Thyroid gland (tissue), 4 donors: ENCODE results near the gene TRIP12. TPM values are rescaled to one million over a fixed set of nuclear protein-coding genes. Genes with fewer than 3 reads are reported as not detected.
"Not testable (repeated sequence)": the region's sequence is repeated elsewhere in the genome, so short reads cannot be mapped to it uniquely, and the experiment has no call there.

Experiments
- DNase-seq, 2 donors: peaks; one replicate each; pipeline ENCODE4 v3.0.0-alpha.2; 2019
- H3K27ac ChIP-seq, 3 donors: fragments of 200-600 bp; sonication (generic); 1 replicate in 2 of 3; 2 replicates in 1 of 3; pipeline ENCODE4 v1.5.1; 2016 to 2019; ENCODE audit warnings: mild to moderate bottlenecking in 1 of 3, moderate library complexity in 1 of 3
- H3K27me3 ChIP-seq: fragments of 200-600 bp; sonication (generic); one replicate; pipeline ENCODE4 v1.5.1; 2019
- H3K36me3 ChIP-seq, 2 donors: fragments of 200-600 bp; sonication (generic); one replicate each; pipeline ENCODE4 v1.5.1; 2016 to 2019
- H3K4me1 ChIP-seq, 2 donors: fragments of 200-600 bp; sonication (generic); one replicate each; pipeline ENCODE4 v1.5.1; 2017 to 2019
- H3K4me3 ChIP-seq, 3 donors: fragments of 200-600 bp; sonication (generic); replicated peaks in 1 of 3; 1 replicate in 2 of 3; 2 replicates in 1 of 3; pipeline ENCODE4 v1.5.1; 2016; ENCODE audit warnings: mild to moderate bottlenecking in 1 of 3
- H3K9me3 ChIP-seq: fragments of 200-600 bp; sonication (generic); one replicate; pipeline ENCODE4 v1.5.1; 2017
- POLR2A ChIP-seq, 2 donors: fragments of 450-650 bp; IDR thresholded peaks; one replicate each; pipeline ENCODE4 v1.6.1; 2017; ENCODE audit warnings: antibody characterized with exemption in 2 of 2, mild to moderate bottlenecking in 2 of 2, moderate library complexity in 1 of 2
- WGBS, 2 donors: methylation state at CpG; one replicate each; pipeline ENCODE4 v1.1.5; 2017; 5-methylcytosine and 5-hydroxymethylcytosine counted together
- intact Hi-C: fragments of 100-400 bp; cut with DNase I; formaldehyde crosslinking; loops from one replicate; pipeline ENCODE4 v1.15.1; 2023
- total RNA-seq, 4 donors: library from RNA; depleted of rRNA; stranded (reverse); fragments of >200 nt; gene quantifications; one replicate each; pipeline ENCODE4 v1.2.3, GENCODE V29; 2016
- TF ChIP-seq, protein P1 (sequence below), 6 experiments: fragments of 200-600 bp in 3 of 6; fragments of 450-650 bp in 3 of 6; sonication (generic) in 3 of 6; IDR thresholded peaks; one replicate each; pipeline ENCODE4 v1.5.1; 2016 to 2019; ENCODE audit warnings: antibody characterized with exemption in 6 of 6, mild to moderate bottlenecking in 2 of 6, inconsistent platforms in 1 of 6, moderate library complexity in 1 of 6

The TRIP12 gene
- total RNA-seq, 4 donors from 2014 or later = 155 to 273 (median 184) TPM

DNA sequence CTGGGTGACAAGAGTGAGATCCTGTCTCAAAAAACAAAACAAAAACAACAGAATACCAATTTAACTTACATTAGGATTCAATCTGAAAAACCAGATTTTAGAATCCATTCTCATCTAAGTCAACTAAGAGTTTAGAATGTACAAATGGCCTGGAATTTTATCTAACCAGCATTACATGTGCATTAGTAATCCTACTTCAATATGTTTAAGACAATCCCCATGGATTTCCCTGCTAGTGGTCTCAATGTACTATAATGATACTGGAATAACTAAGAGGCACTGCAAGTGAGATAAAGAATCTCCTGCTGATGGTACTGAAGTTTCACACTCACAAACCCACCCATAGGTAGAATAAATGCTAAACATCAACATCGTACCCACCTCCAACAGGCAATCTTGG is 153.6 kb downstream of the TRIP12 start:
- H3K27ac ChIP-seq = no peak overlapping the region
- no peaks in the 10 kb centered on the region for H3K9me3 ChIP-seq
- H3K27me3 ChIP-seq = no peaks in the 10 kb centered on the region
- no peak overlapping the region for H3K4me3 ChIP-seq
- no peaks in the 10 kb centered on the region for H3K4me1 ChIP-seq
- 100% methylated on average over 1 of the region's 1 CpG for WGBS, 2 donors
- intact Hi-C loops = no loop called here
- no peak for DNase-seq
- H3K36me3 ChIP-seq = peaks cover 37 to 71% of the 10 kb centered on the region in 2 donors
- TF ChIP-seq, protein P1, sequence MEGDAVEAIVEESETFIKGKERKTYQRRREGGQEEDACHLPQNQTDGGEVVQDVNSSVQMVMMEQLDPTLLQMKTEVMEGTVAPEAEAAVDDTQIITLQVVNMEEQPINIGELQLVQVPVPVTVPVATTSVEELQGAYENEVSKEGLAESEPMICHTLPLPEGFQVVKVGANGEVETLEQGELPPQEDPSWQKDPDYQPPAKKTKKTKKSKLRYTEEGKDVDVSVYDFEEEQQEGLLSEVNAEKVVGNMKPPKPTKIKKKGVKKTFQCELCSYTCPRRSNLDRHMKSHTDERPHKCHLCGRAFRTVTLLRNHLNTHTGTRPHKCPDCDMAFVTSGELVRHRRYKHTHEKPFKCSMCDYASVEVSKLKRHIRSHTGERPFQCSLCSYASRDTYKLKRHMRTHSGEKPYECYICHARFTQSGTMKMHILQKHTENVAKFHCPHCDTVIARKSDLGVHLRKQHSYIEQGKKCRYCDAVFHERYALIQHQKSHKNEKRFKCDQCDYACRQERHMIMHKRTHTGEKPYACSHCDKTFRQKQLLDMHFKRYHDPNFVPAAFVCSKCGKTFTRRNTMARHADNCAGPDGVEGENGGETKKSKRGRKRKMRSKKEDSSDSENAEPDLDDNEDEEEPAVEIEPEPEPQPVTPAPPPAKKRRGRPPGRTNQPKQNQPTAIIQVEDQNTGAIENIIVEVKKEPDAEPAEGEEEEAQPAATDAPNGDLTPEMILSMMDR (IDR thresholded peaks at IDR 0.05) = no peak
- TF ChIP-seq POLR2A (IDR thresholded peaks at IDR 0.05) = no peak

DNA sequence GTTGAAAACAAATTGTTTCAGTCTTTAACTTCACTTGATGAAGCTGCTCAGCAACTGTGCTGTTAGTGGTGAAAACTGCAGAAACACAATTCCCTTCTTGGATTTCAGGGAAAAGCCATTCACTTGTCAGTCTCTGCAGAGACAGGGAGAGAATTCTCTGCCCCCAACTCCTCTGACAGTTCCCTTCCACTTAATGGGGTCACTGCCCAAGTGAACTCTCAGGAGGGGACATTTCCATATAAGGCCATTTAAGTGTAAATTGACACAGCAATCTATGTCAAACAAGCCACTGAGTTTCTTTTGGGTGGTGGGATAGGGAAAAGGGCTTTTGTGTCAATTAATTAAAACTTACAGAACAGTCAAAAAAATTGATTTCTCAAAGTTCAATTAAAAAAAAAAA is 156.1 kb downstream of the TRIP12 start:
- Histone ChIP-seq H3K27me3 (no peaks in the 10 kb centered on the region), H3K36me3 (peaks cover 26 to 51% of the 10 kb centered on the region in 2 donors), H3K9me3 (no peaks in the 10 kb centered on the region), H3K4me3 (no peak overlapping the region), H3K4me1 (no peaks in the 10 kb centered on the region), H3K27ac (no peak overlapping the region)
- DNase-seq = no peak
- no peak for TF ChIP-seq POLR2A (IDR thresholded peaks at IDR 0.05)
- TF ChIP-seq, protein P1 (IDR thresholded peaks at IDR 0.05) = no peak
- intact Hi-C loops = no loop called here

DNA sequence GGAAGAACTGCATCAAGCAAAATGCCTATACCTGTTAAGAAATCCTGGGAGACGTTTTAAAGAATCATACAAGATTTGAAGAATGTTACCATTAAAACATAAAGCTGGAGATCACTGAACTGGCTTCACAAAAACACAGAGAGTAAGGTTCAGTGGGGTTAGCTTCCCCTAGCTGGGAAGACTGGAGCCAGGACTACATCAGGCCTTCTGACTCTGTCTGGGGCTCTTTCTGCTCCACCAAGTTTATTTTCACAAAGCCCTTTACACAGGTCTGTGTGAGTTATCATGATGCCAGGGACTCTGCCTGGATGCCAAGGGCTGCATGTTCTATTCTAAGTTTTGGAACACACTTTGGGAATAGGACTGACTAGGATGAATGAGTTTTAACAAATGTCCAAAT is 160.1 kb downstream of the TRIP12 start:
- intact Hi-C loops = no loop called here
- no peak for DNase-seq
- TF ChIP-seq POLR2A (IDR thresholded peaks at IDR 0.05) = no peak
- TF ChIP-seq, protein P1 (IDR thresholded peaks at IDR 0.05) = no peak
- Histone ChIP-seq H3K27me3 (no peaks in the 10 kb centered on the region), H3K9me3 (no peaks in the 10 kb centered on the region), H3K4me1 (no peaks in the 10 kb centered on the region), H3K4me3 (no peak overlapping the region), H3K36me3 (peaks cover 17 to 25% of the 10 kb centered on the region in 2 donors), H3K27ac (no peak overlapping the region)
- WGBS, 2 donors = 52 to 60% methylated on average over 1 of the region's 1 CpG

DNA sequence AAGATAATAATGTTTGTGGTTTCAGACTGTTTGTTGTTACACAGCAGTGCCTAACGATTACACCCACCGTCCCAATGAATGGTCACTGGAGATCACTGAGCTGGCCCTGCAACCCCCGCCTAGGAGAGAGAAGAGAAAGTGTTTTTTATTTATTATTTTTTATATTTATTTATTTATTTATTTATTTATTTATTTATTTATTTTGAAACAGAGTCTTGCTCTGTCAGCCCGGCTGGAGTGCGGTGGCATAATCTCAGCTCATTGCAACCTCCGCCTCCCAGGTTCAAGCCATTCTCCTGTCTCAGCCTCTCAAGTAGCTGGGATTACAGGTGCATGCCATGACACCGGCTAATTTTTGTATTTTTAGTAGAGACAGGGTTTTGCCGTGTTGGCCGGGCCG is 164.3 kb downstream of the TRIP12 start:
- H3K36me3 ChIP-seq, H3K27me3 ChIP-seq, H3K4me3 ChIP-seq, H3K27ac ChIP-seq, H3K4me1 ChIP-seq, H3K9me3 ChIP-seq, intact Hi-C loops, DNase-seq: not testable (repeated sequence)
- WGBS, 2 donors = 95 to 96% methylated on average over 10 of the region's 10 CpGs

DNA sequence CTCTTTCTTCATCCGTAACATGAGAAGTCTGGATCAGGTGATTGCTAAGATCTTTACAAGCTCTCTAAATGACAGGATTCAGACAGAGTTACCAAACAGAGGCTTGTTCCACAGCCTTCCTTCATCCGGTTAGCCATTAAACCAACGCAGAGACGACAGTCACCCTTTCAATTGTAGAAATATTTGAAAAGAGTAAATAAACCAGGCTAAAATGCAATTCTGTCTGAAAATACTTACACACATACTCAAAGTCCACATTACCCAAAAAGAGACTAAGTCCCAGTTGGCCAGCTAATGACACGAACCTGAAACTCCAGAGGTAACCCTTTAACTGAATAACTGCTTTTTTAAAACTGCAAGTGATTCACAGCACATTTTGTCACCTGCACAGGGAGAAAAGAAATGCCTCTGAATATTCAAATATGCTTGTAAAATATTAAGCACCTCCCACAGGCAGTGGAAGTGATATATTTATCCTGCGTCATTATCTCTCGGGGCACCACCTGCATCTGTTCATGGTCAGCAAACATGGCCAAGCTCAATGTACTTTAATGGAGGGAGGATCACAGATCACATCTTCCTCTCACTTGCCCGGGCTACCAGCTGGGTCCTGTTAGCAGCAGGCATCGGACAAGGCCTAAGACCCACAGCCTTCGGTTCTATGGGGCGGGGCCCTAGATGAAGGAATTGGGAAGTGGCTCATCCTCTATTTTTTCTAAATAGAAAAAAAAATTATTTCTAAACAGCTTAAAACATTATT is 168.7 kb downstream of the TRIP12 start:
- H3K36me3 ChIP-seq = no peaks in the 10 kb centered on the region
- TF ChIP-seq, protein P1 (IDR thresholded peaks at IDR 0.05) = no peak
- TF ChIP-seq POLR2A (IDR thresholded peaks at IDR 0.05) = no peak
- H3K9me3 ChIP-seq = no peaks in the 10 kb centered on the region
- intact Hi-C loops = no loop called here
- no peak for DNase-seq
- 77 to 80% methylated on average over 11 of the region's 11 CpGs for WGBS, 2 donors
- H3K27ac ChIP-seq = no peak overlapping the region
- no peaks in the 10 kb centered on the region for H3K4me1 ChIP-seq
- H3K27me3 ChIP-seq = no peaks in the 10 kb centered on the region
- no peak overlapping the region for H3K4me3 ChIP-seq
